GM18868 (cell line): ENCODE data around the gene FBXO9.
A peak's percentile ranks its signal among the peaks of the same experiment; 100 is the strongest.
"Not testable (repeated sequence)": the region's sequence is repeated elsewhere in the genome, so short reads cannot be mapped to it uniquely, and the experiment has no call there.

Experiments used
- ATAC-seq: cut with Tn5 transposase; IDR thresholded peaks from one replicate; pipeline ENCODE4 v1.9.1; 2021; ENCODE audit warnings: mild to moderate bottlenecking, moderate library complexity; ENCODE audit not compliant: unreplicated experiment

FBXO9 gene

DNA sequence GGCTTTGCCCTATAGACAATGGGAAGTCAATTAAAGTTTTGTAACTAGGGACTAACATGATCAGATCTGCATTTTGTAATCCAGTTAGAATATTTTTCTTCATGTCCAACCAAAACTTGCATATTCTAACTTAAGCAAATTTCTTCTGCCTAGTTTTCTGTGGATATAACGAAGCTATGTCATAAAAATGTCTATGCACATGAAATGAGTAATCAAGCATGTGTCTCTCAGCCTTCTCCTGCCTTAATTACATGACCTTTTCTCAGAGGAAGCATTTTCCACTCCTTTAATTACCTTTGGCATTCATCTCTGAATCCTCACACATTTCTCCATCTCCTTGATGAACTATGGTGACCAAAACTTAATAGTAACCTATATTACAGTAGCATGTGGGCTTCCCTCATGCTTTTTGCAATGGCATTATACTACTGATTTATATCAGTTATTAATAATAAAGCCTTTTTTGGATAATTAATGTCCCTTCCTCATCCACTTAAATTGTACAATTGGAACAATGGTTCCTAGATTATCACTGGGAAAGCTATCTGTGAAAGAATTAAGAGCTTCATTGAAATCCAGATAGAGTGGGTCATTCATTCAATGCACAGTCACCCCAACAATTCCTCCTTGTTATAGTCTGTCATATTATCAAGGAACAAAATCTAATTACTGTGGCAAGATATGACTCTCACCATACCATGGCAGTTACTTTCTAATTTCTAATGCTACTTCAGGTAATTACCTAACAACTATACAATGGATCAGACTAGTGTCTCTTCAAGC is 19.1 kb upstream of the FBXO9 start:
- no peak for ATAC-seq

DNA sequence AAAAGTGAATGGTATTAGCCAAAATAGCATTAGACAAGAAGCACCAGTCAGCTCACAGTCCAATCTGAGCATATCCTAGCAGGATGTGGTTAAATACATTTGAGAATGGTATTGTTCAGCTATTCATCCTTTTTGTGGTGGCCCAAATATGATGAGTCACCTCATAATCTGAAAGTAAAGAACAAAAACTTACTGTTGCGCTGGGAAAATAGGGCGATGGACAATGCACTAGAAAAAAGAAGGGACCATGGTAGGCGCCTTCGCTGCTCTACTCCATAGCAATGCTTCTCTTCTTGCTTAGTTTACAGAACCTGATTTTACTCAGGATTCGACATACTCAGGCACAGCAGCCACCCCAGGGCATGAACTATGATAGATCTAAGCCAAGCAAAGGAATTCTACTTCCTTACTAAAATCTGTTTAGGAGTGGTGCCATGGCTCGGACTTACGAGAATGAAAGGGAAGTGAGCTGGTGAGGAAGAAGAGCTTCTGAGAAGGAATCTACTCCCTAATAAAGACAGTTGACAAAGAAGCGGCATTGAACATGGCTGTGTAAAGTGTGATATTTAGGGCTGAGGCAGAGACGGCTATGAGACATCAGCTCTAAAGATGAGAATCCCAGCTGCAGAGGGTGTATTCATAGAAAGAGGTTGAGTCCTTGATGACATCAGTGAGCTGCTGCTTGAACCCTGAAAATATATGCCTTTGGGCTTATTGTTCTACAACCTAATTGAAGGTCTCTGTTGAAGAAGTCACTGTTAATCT is 16.6 kb upstream of the FBXO9 start:
- peak; percentile 97 for ATAC-seq

- no peak for ATAC-seq
Observed at GRCh38 chr6:53049415-53049814, 15.8 kb upstream of the FBXO9 start.

DNA sequence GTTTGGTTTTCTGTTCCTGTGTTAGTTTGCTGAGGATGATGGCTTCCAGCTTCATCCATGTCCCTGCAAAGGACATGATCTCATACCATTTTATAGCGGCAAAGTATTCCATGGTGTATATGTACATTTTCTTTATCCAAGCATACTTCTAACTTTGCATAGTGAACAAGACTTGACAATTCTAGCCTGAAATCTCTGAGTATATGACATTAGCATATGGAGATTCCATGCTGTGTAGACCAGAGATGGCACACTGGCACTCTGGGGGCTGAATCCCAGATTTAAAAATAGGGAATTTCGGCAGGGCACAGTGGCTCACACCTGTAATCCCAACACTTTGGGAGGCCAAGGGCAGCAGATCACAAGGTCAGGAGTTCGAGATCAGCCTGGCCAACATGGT is 13.1 kb upstream of the FBXO9 start:
- not testable (repeated sequence) for ATAC-seq

DNA sequence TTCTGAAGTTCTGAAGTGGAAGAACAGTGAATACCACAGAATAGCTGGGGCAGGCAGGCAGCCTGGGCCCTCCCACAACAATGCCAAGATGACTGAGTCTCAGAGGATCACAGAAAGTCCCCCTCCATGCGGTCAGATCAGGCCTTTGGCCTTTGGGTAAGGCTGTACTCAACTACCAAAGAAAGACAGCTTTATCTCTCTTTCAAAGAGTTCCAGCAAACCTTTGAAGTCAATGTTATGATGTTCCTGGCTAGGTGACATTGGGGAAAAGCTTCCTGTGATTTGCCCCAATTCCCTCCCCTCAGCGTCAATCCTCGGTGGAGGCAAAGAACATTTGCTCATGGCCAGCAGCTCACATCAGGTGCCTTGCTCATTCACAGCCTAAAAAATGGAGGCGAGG is 10.7 kb upstream of the FBXO9 start:
- no peak for ATAC-seq

- no peak for ATAC-seq
Observed at GRCh38 chr6:53055873-53056272, 9.3 kb upstream of the FBXO9 start.

DNA sequence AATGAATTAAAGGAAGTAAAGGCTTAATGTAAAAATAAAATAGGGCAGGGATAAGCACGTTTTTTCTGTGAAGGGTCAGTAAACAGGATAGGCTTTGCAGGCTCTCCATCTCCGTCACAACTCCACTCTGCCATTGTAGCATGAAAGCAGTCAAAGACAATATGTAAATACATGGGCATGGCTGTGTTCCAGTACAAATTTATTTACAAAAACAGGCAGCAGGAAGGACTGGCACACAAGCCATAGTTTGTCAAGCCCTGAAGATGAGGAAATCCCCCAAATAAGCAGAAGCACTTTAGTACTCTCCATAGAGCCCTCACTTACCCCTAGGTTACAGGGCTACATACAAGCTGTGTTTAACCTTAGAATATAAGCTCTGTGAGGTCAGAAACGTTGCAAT is 8.9 kb upstream of the FBXO9 start:
- ATAC-seq = no peak

DNA sequence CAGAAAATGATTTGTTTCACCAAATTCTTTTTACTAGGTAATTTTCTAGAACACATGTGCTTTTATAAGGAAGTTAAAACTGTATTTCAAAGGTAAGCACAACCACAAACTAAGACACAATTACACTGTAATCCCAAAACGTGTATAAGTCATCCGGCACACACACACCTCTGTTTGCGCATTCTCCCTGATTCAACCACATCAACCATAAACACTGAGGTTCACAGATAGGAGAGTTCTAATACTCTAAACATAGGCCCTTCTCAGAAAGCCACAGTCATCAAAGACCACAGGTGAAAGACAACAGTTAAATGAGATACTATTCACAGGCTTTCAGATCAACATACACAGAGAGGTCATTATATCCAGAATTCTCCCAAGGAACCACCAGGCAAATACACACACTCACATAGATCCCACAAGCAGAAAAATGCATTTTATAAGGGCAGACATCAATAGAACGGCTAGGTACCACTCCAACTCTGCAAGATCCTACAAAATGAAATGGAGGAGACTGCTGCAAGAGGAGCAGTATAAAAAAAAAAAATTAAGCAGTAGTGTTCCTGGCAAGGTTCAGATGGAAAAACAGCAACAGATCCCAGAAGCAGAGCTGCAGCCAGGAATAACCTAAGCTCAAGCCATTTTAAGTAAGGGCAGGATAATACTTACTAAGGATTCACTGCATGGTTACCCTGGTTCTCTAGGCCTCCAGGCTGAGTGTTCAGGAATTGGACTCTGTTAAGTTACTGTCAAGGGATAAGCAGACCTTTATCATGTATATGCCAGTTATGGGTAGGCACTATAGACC is 6.6 kb upstream of the FBXO9 start:
- no peak for ATAC-seq

DNA sequence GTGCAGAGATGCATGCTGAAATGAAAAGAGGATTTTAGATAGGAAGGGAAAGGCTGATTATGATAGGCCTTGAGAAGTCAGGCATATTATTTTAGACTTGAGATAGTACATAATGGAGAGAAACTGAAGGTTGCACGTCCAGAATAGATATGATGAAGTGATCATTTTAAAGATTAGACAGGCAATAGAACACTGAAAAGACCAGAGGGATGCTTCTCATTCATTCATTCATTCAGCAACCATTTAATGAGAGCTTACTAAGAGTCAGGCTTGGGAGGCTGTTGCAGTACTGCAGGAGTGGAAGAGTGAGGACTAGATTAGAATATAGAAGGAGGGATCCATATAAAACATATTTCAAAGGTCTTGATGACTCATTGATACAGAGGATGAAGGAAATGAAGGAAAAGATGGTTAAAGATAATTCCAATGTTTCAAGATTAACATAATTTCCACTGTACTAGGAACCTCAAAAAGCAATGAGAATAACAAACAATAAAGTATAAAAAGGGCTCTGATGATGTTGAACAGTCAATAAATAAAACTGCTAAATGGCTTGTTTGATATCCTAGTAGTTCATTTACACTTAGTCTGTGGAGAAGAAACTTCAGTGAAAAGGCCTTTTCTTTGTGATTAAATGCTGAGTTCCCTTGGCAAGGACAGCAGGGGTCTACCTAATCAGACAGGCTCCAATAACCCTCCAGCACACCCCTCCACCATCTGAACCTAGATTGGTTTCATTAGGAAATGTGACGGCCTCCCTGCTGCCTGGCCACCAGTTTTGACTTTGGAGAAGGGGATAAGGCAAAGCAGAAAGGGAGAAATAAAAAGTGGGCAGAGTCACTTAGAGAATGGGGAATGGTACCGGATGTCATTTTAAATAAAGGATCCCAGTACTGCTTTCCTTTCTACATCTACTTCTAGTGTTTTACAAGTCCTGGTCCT is 5.3 kb upstream of the FBXO9 start:
- ATAC-seq = no peak

- no peak for ATAC-seq
Observed at GRCh38 chr6:53062169-53062539, 3.0 kb upstream of the FBXO9 start.

DNA sequence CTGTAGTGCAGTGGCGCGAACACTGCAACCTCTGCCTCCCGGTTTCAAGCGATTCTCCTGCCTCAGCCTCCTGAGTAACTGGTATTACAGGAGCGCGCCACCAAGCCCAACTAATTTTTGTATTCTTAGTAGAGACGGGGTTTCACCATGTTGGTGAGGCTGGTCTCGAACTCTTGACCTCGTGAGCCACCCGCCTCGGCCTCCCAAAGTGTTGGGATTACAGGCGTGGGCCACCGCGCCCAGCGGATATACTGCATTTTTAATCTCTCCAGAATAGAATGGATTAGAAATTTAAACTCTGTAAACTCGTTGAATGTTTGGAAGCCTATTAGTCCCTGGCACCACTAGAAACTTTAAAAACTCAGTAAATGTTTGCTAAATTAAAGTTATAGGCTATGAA is 949 bp upstream of the FBXO9 start:
- ATAC-seq = not testable (repeated sequence)

DNA sequence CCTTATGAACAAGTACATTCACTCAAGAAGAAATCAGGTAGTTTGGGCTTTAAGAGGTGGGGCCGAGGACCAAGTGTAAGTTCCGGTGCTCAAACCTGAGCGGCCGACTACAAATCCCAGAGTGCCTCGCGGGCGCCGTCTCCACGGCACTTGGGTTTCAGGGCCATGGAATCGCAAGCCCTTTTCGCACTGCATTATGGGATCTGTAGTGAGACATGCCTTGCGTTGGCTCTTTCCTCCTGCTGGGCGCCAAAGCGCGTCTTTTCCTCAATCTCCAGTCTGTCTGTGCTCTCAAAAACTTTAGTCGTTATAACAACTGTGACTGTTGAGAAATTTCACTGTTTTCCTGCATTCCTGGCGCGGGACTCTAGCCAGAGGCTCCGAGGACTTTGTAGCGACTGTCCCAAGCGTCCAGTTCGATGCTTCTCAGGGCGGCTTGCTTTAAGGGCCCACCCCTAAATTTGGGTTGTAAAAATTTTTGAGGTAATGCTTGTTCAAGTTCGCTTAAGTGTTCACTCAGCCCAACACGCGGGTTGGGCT is 408 bp upstream of the FBXO9 start:
- ATAC-seq = peak; percentile 78

DNA sequence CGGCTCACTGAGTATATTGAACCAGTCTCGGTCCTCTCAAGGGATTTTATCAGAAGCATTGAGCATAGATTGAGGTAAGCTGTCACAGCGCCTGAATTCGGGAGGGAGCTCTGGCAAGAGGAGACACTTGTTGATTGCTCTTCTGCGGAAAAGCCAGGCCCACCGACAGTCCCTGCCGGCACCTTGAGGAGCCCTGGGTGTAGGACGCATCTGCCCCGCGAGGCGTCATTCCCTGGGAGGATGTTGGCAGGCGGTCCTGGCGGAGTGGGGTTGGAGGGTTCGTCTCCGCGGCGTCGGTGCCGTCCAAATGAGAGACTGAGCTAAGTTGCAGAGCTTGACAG is 843 bp downstream of the FBXO9 start:
- no peak for ATAC-seq

GRCh38 chr6:53066874-53067706 is 1.9 kb downstream of the FBXO9 start:
- ATAC-seq = no peak

- ATAC-seq = no peak
Observed at GRCh38 chr6:53067849-53068361, 2.7 kb downstream of the FBXO9 start.

GRCh38 chr6:53069427-53069826 is 4.2 kb downstream of the FBXO9 start:
- no peak for ATAC-seq

GRCh38 chr6:53070806-53071205 is 5.6 kb downstream of the FBXO9 start:
- ATAC-seq = peak; percentile 94

- ATAC-seq = no peak
Observed at GRCh38 chr6:53074347-53074746, 9.1 kb downstream of the FBXO9 start.

- ATAC-seq = no peak
Observed at GRCh38 chr6:53080813-53081212, 15.6 kb downstream of the FBXO9 start.
